ENCODE results near the gene GAA. TPM values are rescaled to one million over a fixed set of nuclear protein-coding genes. Genes with fewer than 3 reads are reported as not detected.
A peak's percentile ranks its signal among the peaks of the same experiment; 100 is the strongest.

GAA gene
- polyA plus RNA-seq, 1 experiment: 3.8 TPM

GRCh38 chr17:80082403-80083135 is 18.8 kb upstream of the GAA start:
- Histone ChIP-seq H3K4me3 (ENCODE audit: low read depth, low read length) (no peak overlapping the region), H3K27me3 (ENCODE audit: control insufficient read depth, insufficient read depth, low read length) (peaks cover 9% of the 10 kb centered on the region), H3K9me3 (ENCODE audit: control insufficient read depth, insufficient read depth, low read length) (no peaks in the 10 kb centered on the region; the same call in none of the 2 replicates), H3K27ac (ENCODE audit: low read depth, low read length) (no peak overlapping the region)
- DNase-seq (ENCODE audit: low read depth, low spot score): peak; percentile 51
- POLR2A ChIA-PET: interaction anchor here (1.1 to 1.5 kb wide), 3 partner anchors 63 to 197 kb away, joined by 3 to 4 read pairs (median 3); no protein-coding TSS in a partner anchor
- peak; percentile 76 for TF ChIP-seq CTCF (IDR thresholded peaks at IDR 0.05; ENCODE audit: low read depth, low read length)
- CTCF ChIA-PET: interaction anchor here (0.6 to 2.1 kb wide), 19 partner anchors 9 to 1994 kb away, joined by 3 to 16 read pairs (median 4); partner anchors contain the start of gene GAA

- DNase-seq (ENCODE audit: low read depth, low spot score): no peak
- H3K27ac ChIP-seq (ENCODE audit: low read depth, low read length): no peak overlapping the region
- peaks cover 9% of the 10 kb centered on the region for H3K27me3 ChIP-seq (ENCODE audit: control insufficient read depth, insufficient read depth, low read length)
- ChIA-PET CTCF (interaction anchor here (0.6 to 2.1 kb wide), 15 partner anchors 9 to 447 kb away, joined by 3 to 16 read pairs (median 4); partner anchors contain the start of gene GAA), POLR2A (interaction anchor here (1.2 kb wide), 1 partner anchor 62 kb away, joined by 4 read pairs; no protein-coding TSS in a partner anchor)
- TF ChIP-seq CTCF (IDR thresholded peaks at IDR 0.05; ENCODE audit: low read depth, low read length): no peak
- no peaks in the 10 kb centered on the region; the same call in 1 of the 2 replicates for H3K9me3 ChIP-seq (ENCODE audit: control insufficient read depth, insufficient read depth, low read length)
- no peak overlapping the region for H3K4me3 ChIP-seq (ENCODE audit: low read depth, low read length)
These were observed 18.2 kb upstream of the GAA start for GRCh38 chr17:80083136-80083661.

- Histone ChIP-seq H3K9me3 (ENCODE audit: control insufficient read depth, insufficient read depth, low read length) (peaks cover 2% of the 10 kb centered on the region; the same call in 1 of the 2 replicates), H3K27ac (ENCODE audit: low read depth, low read length) (no peak overlapping the region), H3K4me3 (ENCODE audit: low read depth, low read length) (no peak overlapping the region), H3K27me3 (ENCODE audit: control insufficient read depth, insufficient read depth, low read length) (peaks cover 14% of the 10 kb centered on the region)
- no peak for DNase-seq (ENCODE audit: low read depth, low spot score)
- CTCF ChIA-PET: interaction anchor here (0.5 to 1.1 kb wide), 2 partner anchors 17 to 241 kb away, joined by 3 to 6 read pairs; partner anchors contain the start of gene GAA
- TF ChIP-seq CTCF (IDR thresholded peaks at IDR 0.05; ENCODE audit: low read depth, low read length): no peak
- POLR2A ChIA-PET: no interaction called here
These were observed 16.6 kb upstream of the GAA start for GRCh38 chr17:80084773-80085172.

GRCh38 chr17:80086081-80086480 is 15.3 kb upstream of the GAA start:
- Histone ChIP-seq H3K4me3 (ENCODE audit: low read depth, low read length) (no peak overlapping the region), H3K27me3 (ENCODE audit: control insufficient read depth, insufficient read depth, low read length) (peaks cover 14% of the 10 kb centered on the region), H3K27ac (ENCODE audit: low read depth, low read length) (no peak overlapping the region), H3K9me3 (ENCODE audit: control insufficient read depth, insufficient read depth, low read length) (peaks cover 5% of the 10 kb centered on the region; the same call in 1 of the 2 replicates)
- ChIA-PET CTCF (interaction anchor here (0.7 to 1.1 kb wide), 2 partner anchors 15 to 1592 kb away, joined by 5 to 7 read pairs; partner anchors contain the start of gene GAA), POLR2A (interaction anchor here (1.0 kb wide), 1 partner anchor 175 kb away, joined by 3 read pairs; no protein-coding TSS in a partner anchor)
- TF ChIP-seq CTCF (IDR thresholded peaks at IDR 0.05; ENCODE audit: low read depth, low read length): no peak
- no peak for DNase-seq (ENCODE audit: low read depth, low spot score)

All from AG04450 (cell line).